ENCODE measurements around the gene GARIN5A. TPM values are rescaled to one million over a fixed set of nuclear protein-coding genes. Genes with fewer than 3 reads are reported as not detected.

Gene GARIN5A
- total RNA-seq, 1 experiment from 2014 or later = 2.0 TPM

- intact Hi-C loops (cut with micrococcal nuclease; ENCODE audit: unreplicated experiment) = no loop called here
- in situ Hi-C loops (cut with HindIII; ENCODE audit: low pct_unique_long_range_greater_than_20kb, low sequenced_read_pairs) = no loop called here
- no peaks in the 10 kb centered on the region for H3K27me3 ChIP-seq (ENCODE audit: control insufficient read depth, insufficient read depth, low read length)
- H3K9me3 ChIP-seq (ENCODE audit: control insufficient read depth, insufficient read depth, low read depth, low read length) = no peaks in the 10 kb centered on the region
- TF ChIP-seq POLR2AphosphoS5 (IDR thresholded peaks at IDR 0.05; ENCODE audit: low read depth, low read length) (no peak), TCF7L2 (IDR thresholded peaks at IDR 0.05; ENCODE audit: low read depth, low read length) (no peak), CTCF (IDR thresholded peaks at IDR 0.05) (no peak), SIN3A (IDR thresholded peaks at IDR 0.05; ENCODE audit: borderline replicate concordance, insufficient read depth, low read depth, low read length) (no peak), REST (IDR thresholded peaks at IDR 0.05; ENCODE audit: insufficient read depth in 1 of 2, low read depth in 2 of 2, low read length in 1 of 2) (no peak)
- BruUV-seq (replicated peaks) = no TSS peak
- no peak overlapping the region for H3K27ac ChIP-seq (ENCODE audit: low read length)
- no peak overlapping the region for H3K4me3 ChIP-seq (ENCODE audit: low read depth in 2 of 2, low read length in 2 of 2)
- CTCF ChIA-PET = no interaction called here
- POLR2A ChIA-PET = no interaction called here
- ATAC-seq (no peak), DNase-seq (ENCODE audit: low read depth, low spot score) (no peak)
- no peaks in the 10 kb centered on the region for H3K36me3 ChIP-seq (ENCODE audit: control insufficient read depth, insufficient read depth, low read length)
- no peaks in the 10 kb centered on the region; the same call in 1 of the 2 replicates for H3K4me1 ChIP-seq (ENCODE audit: control insufficient read depth, insufficient read depth, low read length)
Measured at GRCh38 chr19:50465986-50466705, 10.5 kb downstream of the GARIN5A start.

- in situ Hi-C loops (cut with HindIII; ENCODE audit: low pct_unique_long_range_greater_than_20kb, low sequenced_read_pairs) (no loop called here), intact Hi-C loops (cut with micrococcal nuclease; ENCODE audit: unreplicated experiment) (no loop called here)
- CTCF ChIA-PET = no interaction called here
- Histone ChIP-seq H3K4me3 (ENCODE audit: low read depth in 2 of 2, low read length in 2 of 2) (no peak overlapping the region), H3K27ac (ENCODE audit: low read length) (no peak overlapping the region), H3K9me3 (ENCODE audit: control insufficient read depth, insufficient read depth, low read depth, low read length) (no peaks in the 10 kb centered on the region), H3K27me3 (ENCODE audit: control insufficient read depth, insufficient read depth, low read length) (no peaks in the 10 kb centered on the region), H3K4me1 (ENCODE audit: control insufficient read depth, insufficient read depth, low read length) (no peaks in the 10 kb centered on the region; the same call in none of the 2 replicates), H3K36me3 (ENCODE audit: control insufficient read depth, insufficient read depth, low read length) (no peaks in the 10 kb centered on the region)
- BruUV-seq (replicated peaks) = no TSS peak
- DNase-seq (ENCODE audit: low read depth, low spot score) = no peak
- no peak for ATAC-seq
- POLR2A ChIA-PET = no interaction called here
- TF ChIP-seq CTCF (IDR thresholded peaks at IDR 0.05) (no peak), SIN3A (IDR thresholded peaks at IDR 0.05; ENCODE audit: borderline replicate concordance, insufficient read depth, low read depth, low read length) (no peak), TCF7L2 (IDR thresholded peaks at IDR 0.05; ENCODE audit: low read depth, low read length) (no peak), POLR2AphosphoS5 (IDR thresholded peaks at IDR 0.05; ENCODE audit: low read depth, low read length) (no peak), REST (IDR thresholded peaks at IDR 0.05; ENCODE audit: insufficient read depth in 1 of 2, low read depth in 2 of 2, low read length in 1 of 2) (no peak)
Measured at GRCh38 chr19:50465000-50465399, 11.6 kb downstream of the GARIN5A start.

All from Panc1 (cell line).